SK-N-SH treated with all-trans-retinoic acid at 6 μM for 48 hours (cell line): ENCODE results near the gene RAP1A.

ENCODE experiments used
- ARNTL ChIP-seq: fragments of 450-650 bp; formaldehyde crosslinking; IDR thresholded peaks from 2 replicates; pipeline ENCODE4 v1.5.0; 2020; ENCODE audit warnings: low read depth, mild to moderate bottlenecking, moderate library complexity, borderline replicate concordance
- BACH2 ChIP-seq: fragments of 250-450 bp; sonication (Bioruptor Pico); IDR thresholded peaks from 2 replicates; pipeline ENCODE4 v1.9.0; 2021; ENCODE audit warnings: mild to moderate bottlenecking, borderline replicate concordance
- CREB5 ChIP-seq: fragments of 250-450 bp; sonication (Bioruptor Pico); IDR thresholded peaks from 2 replicates; pipeline ENCODE4 v1.5.1; 2020; ENCODE audit warnings: low read depth, mild to moderate bottlenecking, moderate library complexity
- CSDC2 ChIP-seq: fragments of 250-450 bp; sonication (Bioruptor Pico); IDR thresholded peaks from 2 replicates; pipeline ENCODE4 v1.5.0; 2020; ENCODE audit warnings: mild to moderate bottlenecking, moderate library complexity
- CSRNP3 ChIP-seq: fragments of 250-450 bp; sonication (Bioruptor Pico); IDR thresholded peaks from 2 replicates; pipeline ENCODE4 v1.5.1; 2021; ENCODE audit warnings: mild to moderate bottlenecking, moderate library complexity
- GLIS3 ChIP-seq: fragments of 250-450 bp; sonication (Bioruptor Pico); IDR thresholded peaks from 2 replicates; pipeline ENCODE4 v1.5.0; 2020; ENCODE audit warnings: mild to moderate bottlenecking, moderate library complexity
- ISL1 ChIP-seq: fragments of 250-450 bp; sonication (Bioruptor Pico); IDR thresholded peaks from 2 replicates; pipeline ENCODE4 v2.1.2; 2022; ENCODE audit warnings: mild to moderate bottlenecking, moderate library complexity
- OSR1 ChIP-seq: fragments of 250-450 bp; sonication (Bioruptor Pico); IDR thresholded peaks from 2 replicates; pipeline ENCODE4 v1.8.0; 2022; ENCODE audit warnings: moderate library complexity, mild to moderate bottlenecking, inconsistent platforms
- PATZ1 ChIP-seq: fragments of 250-450 bp; sonication (Bioruptor Pico); IDR thresholded peaks from 2 replicates; pipeline ENCODE4 v1.8.0; 2020; ENCODE audit warnings: mild to moderate bottlenecking, moderate library complexity, borderline replicate concordance
- PPARA ChIP-seq: fragments of 250-450 bp; sonication (Bioruptor Pico); IDR thresholded peaks from 2 replicates; pipeline ENCODE4 v1.5.0; 2020; ENCODE audit warnings: mild to moderate bottlenecking, borderline replicate concordance
- RARB ChIP-seq: fragments of 250-450 bp; sonication (Bioruptor Pico); IDR thresholded peaks from 2 replicates; pipeline ENCODE4 v1.8.0; 2021; ENCODE audit warnings: mild to moderate bottlenecking, moderate library complexity
- SNAI2 ChIP-seq: fragments of 250-450 bp; sonication (Bioruptor Pico); IDR thresholded peaks from 2 replicates; pipeline ENCODE4 v1.5.0; 2020; ENCODE audit warnings: mild to moderate bottlenecking, moderate library complexity
- ZFP30 ChIP-seq: fragments of 450-650 bp; formaldehyde crosslinking; IDR thresholded peaks from 2 replicates; pipeline ENCODE4 v1.5.0; 2022; ENCODE audit warnings: mild to moderate bottlenecking, moderate library complexity

GRCh38 chr1:111595807-111596206 lies 23.8 kb upstream of the RAP1A start:
- no peak for TF ChIP-seq ARNTL (CRISPR knock-in tag)
- TF ChIP-seq CREB5 (CRISPR knock-in tag), result no peak
- no peak for TF ChIP-seq CSDC2 (CRISPR knock-in tag)
- no peak for TF ChIP-seq GLIS3 (CRISPR knock-in tag)
- no peak for TF ChIP-seq PATZ1
- TF ChIP-seq SNAI2 (CRISPR knock-in tag), result no peak
- TF ChIP-seq BACH2 (CRISPR knock-in tag), result no peak
- no peak for TF ChIP-seq OSR1 (CRISPR knock-in tag)
- TF ChIP-seq ISL1 (CRISPR knock-in tag), result no peak
- TF ChIP-seq CSRNP3 (CRISPR knock-in tag), result no peak
- no peak for TF ChIP-seq PPARA (CRISPR knock-in tag)
- TF ChIP-seq ZFP30 (CRISPR knock-in tag), result no peak
- TF ChIP-seq RARB, result no peak
